Measurements from ENCODE around the gene APC. TPM values are rescaled to one million over a fixed set of nuclear protein-coding genes. Genes with fewer than 3 reads are reported as not detected.

Gene APC
- total RNA-seq, 1 experiment from 2014 or later = 40.0 TPM

DNA sequence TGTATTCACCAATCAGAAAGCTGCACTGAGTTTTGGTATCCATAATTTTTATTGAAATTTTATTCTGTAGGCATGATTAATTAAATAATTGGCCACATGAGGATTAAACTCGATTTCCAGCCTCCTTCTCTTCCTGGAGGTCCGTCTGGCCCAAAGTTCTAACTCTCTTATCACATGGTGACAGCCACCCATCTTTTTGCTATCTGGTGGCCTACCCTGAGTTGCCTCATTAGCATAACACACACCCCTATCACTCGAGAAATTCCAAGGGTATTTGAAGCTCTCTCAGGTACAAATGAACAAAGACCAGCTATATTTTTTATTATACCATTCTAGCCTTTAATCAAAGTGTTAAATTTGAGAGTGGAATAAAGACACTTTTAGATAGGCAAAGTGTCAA lies 57.7 kb downstream of the APC start:
- CTCF ChIA-PET = interaction anchor here (1.3 kb wide), 1 partner anchor 53 kb away, joined by 12 read pairs; no protein-coding TSS in a partner anchor

DNA sequence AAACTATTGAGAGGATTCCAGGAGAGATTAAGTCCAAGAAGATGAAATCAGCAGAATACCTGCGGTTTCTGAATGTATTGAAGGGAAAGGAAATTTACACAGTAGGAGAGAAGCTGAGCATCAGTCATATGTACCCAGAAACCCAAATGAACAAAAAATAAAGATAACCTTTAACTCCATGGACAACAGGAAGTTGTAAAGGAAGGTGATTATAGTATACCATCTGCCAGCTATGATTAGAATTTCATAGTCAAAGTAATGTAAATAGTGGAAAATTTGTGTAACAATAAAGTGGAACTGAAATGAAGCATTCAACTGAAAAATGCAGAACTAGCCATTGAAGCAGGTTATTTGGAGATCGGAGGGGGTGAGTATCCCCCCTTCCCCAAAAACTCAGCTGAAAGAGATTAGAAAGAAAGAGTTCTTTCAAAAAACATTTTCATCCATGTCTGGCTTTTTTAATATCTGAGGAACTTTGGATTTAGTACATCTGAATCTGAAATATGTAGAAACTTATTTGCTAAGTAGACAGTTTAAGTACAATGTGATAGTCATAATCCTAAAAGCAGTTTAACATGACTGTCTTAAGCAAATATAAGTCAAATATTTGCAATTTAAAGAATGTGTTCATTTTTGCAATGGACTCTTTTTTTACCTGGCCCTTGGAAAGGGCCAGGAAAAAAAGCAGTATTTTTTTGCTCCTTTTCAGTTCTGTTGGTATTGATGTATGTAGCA lies 58.4 kb downstream of the APC start:
- TF ChIP-seq TEAD1 (CRISPR knock-in tag; IDR thresholded peaks at IDR 0.05) (0 out of 2 replicates have a peak, but pooled peaks have one; percentile 26), CBFB (CRISPR knock-in tag; IDR thresholded peaks at IDR 0.05; ENCODE audit: low read depth) (no peak), CTCF (IDR thresholded peaks at IDR 0.05) (no peak)
- TF ChIP-seq, protein P1, sequence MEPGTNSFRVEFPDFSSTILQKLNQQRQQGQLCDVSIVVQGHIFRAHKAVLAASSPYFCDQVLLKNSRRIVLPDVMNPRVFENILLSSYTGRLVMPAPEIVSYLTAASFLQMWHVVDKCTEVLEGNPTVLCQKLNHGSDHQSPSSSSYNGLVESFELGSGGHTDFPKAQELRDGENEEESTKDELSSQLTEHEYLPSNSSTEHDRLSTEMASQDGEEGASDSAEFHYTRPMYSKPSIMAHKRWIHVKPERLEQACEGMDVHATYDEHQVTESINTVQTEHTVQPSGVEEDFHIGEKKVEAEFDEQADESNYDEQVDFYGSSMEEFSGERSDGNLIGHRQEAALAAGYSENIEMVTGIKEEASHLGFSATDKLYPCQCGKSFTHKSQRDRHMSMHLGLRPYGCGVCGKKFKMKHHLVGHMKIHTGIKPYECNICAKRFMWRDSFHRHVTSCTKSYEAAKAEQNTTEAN (CRISPR knock-in tag; IDR thresholded peaks at IDR 0.05) = no peak
- TF ChIP-seq, protein P2, sequence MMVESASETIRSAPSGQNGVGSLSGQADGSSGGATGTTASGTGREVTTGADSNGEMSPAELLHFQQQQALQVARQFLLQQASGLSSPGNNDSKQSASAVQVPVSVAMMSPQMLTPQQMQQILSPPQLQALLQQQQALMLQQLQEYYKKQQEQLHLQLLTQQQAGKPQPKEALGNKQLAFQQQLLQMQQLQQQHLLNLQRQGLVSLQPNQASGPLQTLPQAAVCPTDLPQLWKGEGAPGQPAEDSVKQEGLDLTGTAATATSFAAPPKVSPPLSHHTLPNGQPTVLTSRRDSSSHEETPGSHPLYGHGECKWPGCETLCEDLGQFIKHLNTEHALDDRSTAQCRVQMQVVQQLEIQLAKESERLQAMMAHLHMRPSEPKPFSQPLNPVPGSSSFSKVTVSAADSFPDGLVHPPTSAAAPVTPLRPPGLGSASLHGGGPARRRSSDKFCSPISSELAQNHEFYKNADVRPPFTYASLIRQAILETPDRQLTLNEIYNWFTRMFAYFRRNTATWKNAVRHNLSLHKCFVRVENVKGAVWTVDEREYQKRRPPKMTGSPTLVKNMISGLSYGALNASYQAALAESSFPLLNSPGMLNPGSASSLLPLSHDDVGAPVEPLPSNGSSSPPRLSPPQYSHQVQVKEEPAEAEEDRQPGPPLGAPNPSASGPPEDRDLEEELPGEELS (CRISPR knock-in tag; IDR thresholded peaks at IDR 0.05) = no peak
- DNase-seq (ENCODE audit: low spot score) (no peak), ATAC-seq (no peak; the same call in 1 of the 2 replicates)
- peaks cover 7% of the 10 kb centered on the region for H3K36me3 Mint-ChIP-seq
- H3K27me3 Mint-ChIP-seq (ENCODE audit: low read depth) = no peaks in the 10 kb centered on the region
- H3K9me3 Mint-ChIP-seq = no peaks in the 10 kb centered on the region
- peaks cover 69% of the 10 kb centered on the region for H3K4me1 Mint-ChIP-seq
- peak overlapping the region; percentile 46 for H3K4me3 Mint-ChIP-seq
- peak overlapping the region; percentile 96 for H3K27ac Mint-ChIP-seq
- ChIA-PET CTCF (interaction anchor here (1.3 kb wide), 1 partner anchor 52 kb away, joined by 12 read pairs; no protein-coding TSS in a partner anchor), POLR2A (no interaction called here)

More for the DNA sequence above, 57.7 kb downstream of the APC start:
- POLR2A ChIA-PET = no interaction called here
- ATAC-seq = peak; percentile 73
- no peak for TF ChIP-seq HMGA2 (CRISPR knock-in tag; IDR thresholded peaks at IDR 0.05)
- TF ChIP-seq, protein P3, sequence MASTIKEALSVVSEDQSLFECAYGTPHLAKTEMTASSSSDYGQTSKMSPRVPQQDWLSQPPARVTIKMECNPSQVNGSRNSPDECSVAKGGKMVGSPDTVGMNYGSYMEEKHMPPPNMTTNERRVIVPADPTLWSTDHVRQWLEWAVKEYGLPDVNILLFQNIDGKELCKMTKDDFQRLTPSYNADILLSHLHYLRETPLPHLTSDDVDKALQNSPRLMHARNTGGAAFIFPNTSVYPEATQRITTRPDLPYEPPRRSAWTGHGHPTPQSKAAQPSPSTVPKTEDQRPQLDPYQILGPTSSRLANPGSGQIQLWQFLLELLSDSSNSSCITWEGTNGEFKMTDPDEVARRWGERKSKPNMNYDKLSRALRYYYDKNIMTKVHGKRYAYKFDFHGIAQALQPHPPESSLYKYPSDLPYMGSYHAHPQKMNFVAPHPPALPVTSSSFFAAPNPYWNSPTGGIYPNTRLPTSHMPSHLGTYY (CRISPR knock-in tag; IDR thresholded peaks at IDR 0.05) = no peak
- no peak for TF ChIP-seq TEAD1 (CRISPR knock-in tag; IDR thresholded peaks at IDR 0.05)
- TF ChIP-seq TEAD4 (CRISPR knock-in tag; IDR thresholded peaks at IDR 0.05) = no peak
- TF ChIP-seq ZNF396 (CRISPR knock-in tag; IDR thresholded peaks at IDR 0.05; ENCODE audit: borderline replicate concordance) = no peak
- no peak for TF ChIP-seq CBFB (CRISPR knock-in tag; IDR thresholded peaks at IDR 0.05; ENCODE audit: low read depth)
- no peak for TF ChIP-seq NFYB (CRISPR knock-in tag; conservative IDR thresholded peaks at IDR 0.05; ENCODE audit: low read depth)
- TF ChIP-seq, protein P4, sequence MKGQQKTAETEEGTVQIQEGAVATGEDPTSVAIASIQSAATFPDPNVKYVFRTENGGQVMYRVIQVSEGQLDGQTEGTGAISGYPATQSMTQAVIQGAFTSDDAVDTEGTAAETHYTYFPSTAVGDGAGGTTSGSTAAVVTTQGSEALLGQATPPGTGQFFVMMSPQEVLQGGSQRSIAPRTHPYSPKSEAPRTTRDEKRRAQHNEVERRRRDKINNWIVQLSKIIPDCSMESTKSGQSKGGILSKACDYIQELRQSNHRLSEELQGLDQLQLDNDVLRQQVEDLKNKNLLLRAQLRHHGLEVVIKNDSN (CRISPR knock-in tag; IDR thresholded peaks at IDR 0.05) = no peak
- no peak for TF ChIP-seq CTCF (IDR thresholded peaks at IDR 0.05)
- TF ChIP-seq JAZF1 (CRISPR knock-in tag; IDR thresholded peaks at IDR 0.05) = no peak
- TF ChIP-seq, protein P5, sequence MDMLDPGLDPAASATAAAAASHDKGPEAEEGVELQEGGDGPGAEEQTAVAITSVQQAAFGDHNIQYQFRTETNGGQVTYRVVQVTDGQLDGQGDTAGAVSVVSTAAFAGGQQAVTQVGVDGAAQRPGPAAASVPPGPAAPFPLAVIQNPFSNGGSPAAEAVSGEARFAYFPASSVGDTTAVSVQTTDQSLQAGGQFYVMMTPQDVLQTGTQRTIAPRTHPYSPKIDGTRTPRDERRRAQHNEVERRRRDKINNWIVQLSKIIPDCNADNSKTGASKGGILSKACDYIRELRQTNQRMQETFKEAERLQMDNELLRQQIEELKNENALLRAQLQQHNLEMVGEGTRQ (CRISPR knock-in tag; IDR thresholded peaks at IDR 0.05) = no peak
- TF ChIP-seq, protein P6, sequence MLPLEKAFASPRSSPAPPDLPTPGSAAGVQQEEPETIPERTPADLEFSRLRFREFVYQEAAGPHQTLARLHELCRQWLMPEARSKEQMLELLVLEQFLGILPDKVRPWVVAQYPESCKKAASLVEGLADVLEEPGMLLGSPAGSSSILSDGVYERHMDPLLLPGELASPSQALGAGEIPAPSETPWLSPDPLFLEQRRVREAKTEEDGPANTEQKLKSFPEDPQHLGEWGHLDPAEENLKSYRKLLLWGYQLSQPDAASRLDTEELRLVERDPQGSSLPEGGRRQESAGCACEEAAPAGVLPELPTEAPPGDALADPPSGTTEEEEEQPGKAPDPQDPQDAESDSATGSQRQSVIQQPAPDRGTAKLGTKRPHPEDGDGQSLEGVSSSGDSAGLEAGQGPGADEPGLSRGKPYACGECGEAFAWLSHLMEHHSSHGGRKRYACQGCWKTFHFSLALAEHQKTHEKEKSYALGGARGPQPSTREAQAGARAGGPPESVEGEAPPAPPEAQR (CRISPR knock-in tag; IDR thresholded peaks at IDR 0.05) = no peak
- Mint-ChIP-seq H3K9me3 (no peaks in the 10 kb centered on the region), H3K27me3 (ENCODE audit: low read depth) (no peaks in the 10 kb centered on the region), H3K4me3 (peak overlapping the region; percentile 46; the same call in 1 of the 2 replicates), H3K27ac (peak overlapping the region; percentile 96), H3K36me3 (peaks cover 7% of the 10 kb centered on the region), H3K4me1 (peaks cover 69% of the 10 kb centered on the region)
- no peak for DNase-seq (ENCODE audit: low spot score)

All from WTC11 (cell line).